AG09319 (cell line): ENCODE measurements around the gene IFI27.

Experiments
- DNase-seq: peaks from one replicate; pipeline ENCODE4 v3.0.0-alpha.2; 2010; ENCODE audit warnings: low read depth; ENCODE audit errors: extremely low read depth
- TF ChIP-seq, protein P1 (sequence below): IDR thresholded peaks from 2 replicates; pipeline ENCODE4 v1.5.1; 2011; ENCODE audit warnings: low read depth, mild to moderate bottlenecking, inconsistent platforms, low read length, moderate library complexity

IFI27 gene

GRCh38 chr14:94119071-94119470 lies 8.5 kb downstream of the IFI27 start:
- TF ChIP-seq, protein P1, sequence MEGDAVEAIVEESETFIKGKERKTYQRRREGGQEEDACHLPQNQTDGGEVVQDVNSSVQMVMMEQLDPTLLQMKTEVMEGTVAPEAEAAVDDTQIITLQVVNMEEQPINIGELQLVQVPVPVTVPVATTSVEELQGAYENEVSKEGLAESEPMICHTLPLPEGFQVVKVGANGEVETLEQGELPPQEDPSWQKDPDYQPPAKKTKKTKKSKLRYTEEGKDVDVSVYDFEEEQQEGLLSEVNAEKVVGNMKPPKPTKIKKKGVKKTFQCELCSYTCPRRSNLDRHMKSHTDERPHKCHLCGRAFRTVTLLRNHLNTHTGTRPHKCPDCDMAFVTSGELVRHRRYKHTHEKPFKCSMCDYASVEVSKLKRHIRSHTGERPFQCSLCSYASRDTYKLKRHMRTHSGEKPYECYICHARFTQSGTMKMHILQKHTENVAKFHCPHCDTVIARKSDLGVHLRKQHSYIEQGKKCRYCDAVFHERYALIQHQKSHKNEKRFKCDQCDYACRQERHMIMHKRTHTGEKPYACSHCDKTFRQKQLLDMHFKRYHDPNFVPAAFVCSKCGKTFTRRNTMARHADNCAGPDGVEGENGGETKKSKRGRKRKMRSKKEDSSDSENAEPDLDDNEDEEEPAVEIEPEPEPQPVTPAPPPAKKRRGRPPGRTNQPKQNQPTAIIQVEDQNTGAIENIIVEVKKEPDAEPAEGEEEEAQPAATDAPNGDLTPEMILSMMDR: no peak
- no peak for DNase-seq

- TF ChIP-seq, protein P1: no peak
- DNase-seq: no peak
Measured at GRCh38 chr14:94120667-94121340, 10.3 kb downstream of the IFI27 start.

GRCh38 chr14:94121485-94121884 lies 10.9 kb downstream of the IFI27 start:
- TF ChIP-seq, protein P1: no peak
- DNase-seq: no peak

DNA sequence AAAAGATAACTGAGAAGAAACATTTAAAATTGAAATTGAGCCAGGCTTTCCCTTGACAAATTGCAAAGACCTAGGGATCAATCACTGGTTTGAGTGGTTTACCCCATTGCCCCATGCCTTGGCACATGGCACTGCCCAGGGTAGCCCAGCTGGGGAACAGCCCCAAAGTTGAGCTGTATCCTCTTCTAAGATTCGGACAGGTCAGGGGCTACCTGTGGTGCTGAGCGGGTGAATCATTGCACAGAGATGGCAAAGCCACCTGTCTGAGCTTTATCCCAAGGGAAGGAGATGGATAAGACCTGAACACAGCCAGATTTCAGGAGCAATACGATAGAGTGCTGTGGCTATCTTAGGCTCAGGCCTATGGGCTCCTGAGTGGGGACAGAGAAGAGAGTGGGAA lies 11.9 kb downstream of the IFI27 start:
- TF ChIP-seq, protein P1: no peak
- no peak for DNase-seq

- TF ChIP-seq, protein P1: no peak
Measured at GRCh38 chr14:94123296-94123695, 12.8 kb downstream of the IFI27 start.

GRCh38 chr14:94123868-94124267 lies 13.3 kb downstream of the IFI27 start:
- no peak for DNase-seq
- TF ChIP-seq, protein P1: no peak

More at GRCh38 chr14:94123296-94123695, 12.8 kb downstream of the IFI27 start:
- no peak for DNase-seq

DNA sequence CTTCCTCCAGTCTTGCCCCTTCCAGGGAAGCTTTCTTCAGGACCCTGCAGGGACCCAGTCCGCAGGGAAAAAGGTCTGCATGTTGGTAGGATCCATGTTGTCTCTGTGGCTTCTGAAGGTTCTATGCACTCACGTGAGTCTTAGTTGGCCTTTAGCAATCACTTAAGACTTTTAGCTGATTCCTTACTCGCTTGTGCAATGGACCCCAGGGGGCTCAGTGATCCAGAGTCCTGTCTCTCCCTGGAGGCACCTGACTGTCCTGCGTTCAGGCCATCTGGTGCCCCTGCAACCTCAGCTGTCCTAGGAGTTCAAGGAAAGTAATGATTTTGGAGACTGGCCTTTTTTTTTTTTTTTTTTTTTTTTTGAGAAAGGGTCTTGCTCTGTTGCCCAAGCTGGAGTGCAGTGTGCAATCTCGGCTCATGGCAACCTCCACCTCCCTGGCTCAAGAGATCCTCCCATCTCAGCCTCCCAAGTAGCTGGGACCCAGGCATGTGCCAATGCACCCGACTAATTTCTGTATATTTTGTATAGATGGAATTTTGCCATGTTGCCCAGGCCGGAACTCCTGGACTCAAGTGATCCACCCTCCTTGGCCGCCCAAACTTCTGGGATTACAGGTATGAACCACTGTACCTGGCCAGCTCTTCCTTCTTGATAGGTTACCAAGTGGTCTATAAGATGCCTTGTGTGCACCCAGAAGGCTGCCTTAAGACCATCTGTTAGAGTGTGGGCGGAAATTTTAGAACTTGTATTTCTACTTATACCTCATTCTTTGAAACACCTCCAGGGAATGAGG lies 14.2 kb downstream of the IFI27 start:
- TF ChIP-seq, protein P1: no peak

More for the DNA sequence above, 14.2 kb downstream of the IFI27 start:
- no peak for DNase-seq
